GM12891 (cell line): Measurements from ENCODE around the gene PIK3R1.

Experiments used
- POLR2A ChIP-seq: IDR thresholded peaks from 2 replicates; pipeline ENCODE4 v1.6.1; 2011; ENCODE audit warnings: low read depth, low read length, control low read depth
- POLR2AphosphoS5 ChIP-seq: IDR thresholded peaks from 2 replicates; pipeline ENCODE4 v1.6.1; 2011; ENCODE audit warnings: low read depth, low read length, control low read depth
- POU2F2 ChIP-seq: IDR thresholded peaks from 2 replicates; pipeline ENCODE4 v1.6.1; 2011; ENCODE audit warnings: low read depth, mild to moderate bottlenecking, control low read depth, low read length, moderate library complexity
- SPI1 ChIP-seq: IDR thresholded peaks from 2 replicates; pipeline ENCODE4 v1.6.1; 2011; ENCODE audit warnings: low read depth, low read length, control low read depth
- TAF1 ChIP-seq: IDR thresholded peaks from 2 replicates; pipeline ENCODE4 v1.6.1; 2011; ENCODE audit warnings: low read depth, low read length, control low read depth

- no peak for TF ChIP-seq POLR2AphosphoS5
- no peak for TF ChIP-seq POLR2A
- TF ChIP-seq SPI1, result no peak
- no peak for TF ChIP-seq TAF1
- no peak for TF ChIP-seq POU2F2
These were observed 5.4 kb downstream of the PIK3R1 start for GRCh38 chr5:68220914-68221313.
